K562 (cell line): Measurements from ENCODE around the gene AURKB. TPM values are rescaled to one million over a fixed set of nuclear protein-coding genes. Genes with fewer than 3 reads are reported as not detected.

ENCODE experiments used
- CREB3 ChIP-seq: fragments of 450-650 bp; conservative IDR thresholded peaks from 2 replicates; pipeline ENCODE4 v1.6.1; 2016; ENCODE audit warnings: missing genetic modification characterization, low read depth, mild to moderate bottlenecking, missing compliant biosample characterization, moderate library complexity
- ELK1 ChIP-seq: sonication (generic); formaldehyde crosslinking; IDR thresholded peaks from 2 replicates; pipeline ENCODE4 v1.8.1; 2022; ENCODE audit warnings: missing genetic modification reagents
- ETS2 ChIP-seq: IDR thresholded peaks from 2 replicates; pipeline ENCODE4 v1.6.1; 2016; ENCODE audit warnings: borderline replicate concordance, missing genetic modification characterization, mild to moderate bottlenecking, moderate library complexity, missing compliant biosample characterization; ENCODE audit not compliant: poor library complexity, severe bottlenecking
- HIVEP1 ChIP-seq: fragments of 250-450 bp; sonication (Bioruptor Pico); IDR thresholded peaks from 2 replicates; pipeline ENCODE4 v1.4.0; 2020; ENCODE audit warnings: mild to moderate bottlenecking
- KDM2B ChIP-seq: fragments of 250-450 bp; sonication (Bioruptor Pico); IDR thresholded peaks from 2 replicates; pipeline ENCODE4 v1.8.0; 2021; ENCODE audit warnings: mild to moderate bottlenecking, moderate library complexity
- MCM5 ChIP-seq: fragments of 450-650 bp; IDR thresholded peaks from 2 replicates; pipeline ENCODE4 v1.6.1; 2016; ENCODE audit warnings: low read depth
- NUFIP1 ChIP-seq: fragments of 450-650 bp; IDR thresholded peaks from 2 replicates; pipeline ENCODE4 v1.6.1; 2018; ENCODE audit not compliant: partially characterized antibody
- POLR3A ChIP-seq: IDR thresholded peaks from 2 replicates; pipeline ENCODE4 v1.6.1; 2011; ENCODE audit warnings: borderline replicate concordance, mild to moderate bottlenecking, moderate library complexity; ENCODE audit not compliant: insufficient read length, insufficient read depth; ENCODE audit errors: extremely low read depth
- ZNF444 ChIP-seq: fragments of 250-450 bp; sonication (Bioruptor Pico); IDR thresholded peaks from 2 replicates; pipeline ENCODE4 v1.4.0; 2020; ENCODE audit warnings: mild to moderate bottlenecking, moderate library complexity
- polyA plus RNA-seq, 8 experiments: library from polyadenylated mRNA; depleted of rRNA in 4 of 8; stranded (reverse) in 5 of 8; unstranded in 3 of 8; fragments of >200 nt; fragmentation: Nextera tagmentation in 2 of 8; fragmentation: Illumina TruSeq in 1 of 8; extraction: Ambion mirVana in 2 of 8; extraction: Trizol in 1 of 8; gene quantifications; 2 replicates each; pipeline versions ENCODE4 v1.2.1 to v1.2.3, GENCODE V29; 2011 to 2014; ENCODE audit warnings: inconsistent platforms in 1 of 8, missing spikeins in 1 of 8
- total RNA-seq, 7 experiments: library from RNA; depleted of rRNA in 6 of 7; stranded (reverse); fragments of >200 nt in 6 of 7; fragmentation: Illumina TruSeq in 2 of 7; extraction: Trizol in 2 of 7; gene quantifications; 2 replicates each; pipeline versions ENCODE4 v1.2.1 to v1.2.3, GENCODE V29; 2011 to 2021; ENCODE audit warnings: low replicate concordance in 1 of 7
- TF ChIP-seq, protein P1 (sequence below): sonication (generic); formaldehyde crosslinking; IDR thresholded peaks from 2 replicates; pipeline ENCODE4 v1.8.0; 2022; ENCODE audit warnings: mild to moderate bottlenecking, missing genetic modification reagents
- TF ChIP-seq, protein P2 (sequence below): fragments of 450-650 bp; IDR thresholded peaks from 2 replicates; pipeline ENCODE4 v1.6.1; 2016; ENCODE audit warnings: low read depth
- TF ChIP-seq, protein P3 (sequence below): fragments of 450-650 bp; IDR thresholded peaks from 2 replicates; pipeline ENCODE4 v1.7.0; 2016; ENCODE audit warnings: borderline replicate concordance

AURKB gene
- total and polyA plus RNA-seq, 9 of the 15 experiments (the other 6 are each of a cell fraction or from before 2014, with no cell fraction given): 27.2 to 114 (median 74.8) TPM

GRCh38 chr17:8220783-8221662 lies 10.6 kb upstream of the AURKB start (continued):
- TF ChIP-seq, protein P1, sequence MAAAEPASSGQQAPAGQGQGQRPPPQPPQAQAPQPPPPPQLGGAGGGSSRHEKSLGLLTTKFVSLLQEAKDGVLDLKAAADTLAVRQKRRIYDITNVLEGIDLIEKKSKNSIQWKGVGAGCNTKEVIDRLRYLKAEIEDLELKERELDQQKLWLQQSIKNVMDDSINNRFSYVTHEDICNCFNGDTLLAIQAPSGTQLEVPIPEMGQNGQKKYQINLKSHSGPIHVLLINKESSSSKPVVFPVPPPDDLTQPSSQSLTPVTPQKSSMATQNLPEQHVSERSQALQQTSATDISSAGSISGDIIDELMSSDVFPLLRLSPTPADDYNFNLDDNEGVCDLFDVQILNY (CRISPR knock-in tag): no peak
- TF ChIP-seq POLR3A: peak; percentile 89
- TF ChIP-seq KDM2B (CRISPR knock-in tag): 0 out of 2 replicates have a peak, but pooled peaks have one; percentile 30
- TF ChIP-seq ELK1: no peak
- TF ChIP-seq, protein P2, sequence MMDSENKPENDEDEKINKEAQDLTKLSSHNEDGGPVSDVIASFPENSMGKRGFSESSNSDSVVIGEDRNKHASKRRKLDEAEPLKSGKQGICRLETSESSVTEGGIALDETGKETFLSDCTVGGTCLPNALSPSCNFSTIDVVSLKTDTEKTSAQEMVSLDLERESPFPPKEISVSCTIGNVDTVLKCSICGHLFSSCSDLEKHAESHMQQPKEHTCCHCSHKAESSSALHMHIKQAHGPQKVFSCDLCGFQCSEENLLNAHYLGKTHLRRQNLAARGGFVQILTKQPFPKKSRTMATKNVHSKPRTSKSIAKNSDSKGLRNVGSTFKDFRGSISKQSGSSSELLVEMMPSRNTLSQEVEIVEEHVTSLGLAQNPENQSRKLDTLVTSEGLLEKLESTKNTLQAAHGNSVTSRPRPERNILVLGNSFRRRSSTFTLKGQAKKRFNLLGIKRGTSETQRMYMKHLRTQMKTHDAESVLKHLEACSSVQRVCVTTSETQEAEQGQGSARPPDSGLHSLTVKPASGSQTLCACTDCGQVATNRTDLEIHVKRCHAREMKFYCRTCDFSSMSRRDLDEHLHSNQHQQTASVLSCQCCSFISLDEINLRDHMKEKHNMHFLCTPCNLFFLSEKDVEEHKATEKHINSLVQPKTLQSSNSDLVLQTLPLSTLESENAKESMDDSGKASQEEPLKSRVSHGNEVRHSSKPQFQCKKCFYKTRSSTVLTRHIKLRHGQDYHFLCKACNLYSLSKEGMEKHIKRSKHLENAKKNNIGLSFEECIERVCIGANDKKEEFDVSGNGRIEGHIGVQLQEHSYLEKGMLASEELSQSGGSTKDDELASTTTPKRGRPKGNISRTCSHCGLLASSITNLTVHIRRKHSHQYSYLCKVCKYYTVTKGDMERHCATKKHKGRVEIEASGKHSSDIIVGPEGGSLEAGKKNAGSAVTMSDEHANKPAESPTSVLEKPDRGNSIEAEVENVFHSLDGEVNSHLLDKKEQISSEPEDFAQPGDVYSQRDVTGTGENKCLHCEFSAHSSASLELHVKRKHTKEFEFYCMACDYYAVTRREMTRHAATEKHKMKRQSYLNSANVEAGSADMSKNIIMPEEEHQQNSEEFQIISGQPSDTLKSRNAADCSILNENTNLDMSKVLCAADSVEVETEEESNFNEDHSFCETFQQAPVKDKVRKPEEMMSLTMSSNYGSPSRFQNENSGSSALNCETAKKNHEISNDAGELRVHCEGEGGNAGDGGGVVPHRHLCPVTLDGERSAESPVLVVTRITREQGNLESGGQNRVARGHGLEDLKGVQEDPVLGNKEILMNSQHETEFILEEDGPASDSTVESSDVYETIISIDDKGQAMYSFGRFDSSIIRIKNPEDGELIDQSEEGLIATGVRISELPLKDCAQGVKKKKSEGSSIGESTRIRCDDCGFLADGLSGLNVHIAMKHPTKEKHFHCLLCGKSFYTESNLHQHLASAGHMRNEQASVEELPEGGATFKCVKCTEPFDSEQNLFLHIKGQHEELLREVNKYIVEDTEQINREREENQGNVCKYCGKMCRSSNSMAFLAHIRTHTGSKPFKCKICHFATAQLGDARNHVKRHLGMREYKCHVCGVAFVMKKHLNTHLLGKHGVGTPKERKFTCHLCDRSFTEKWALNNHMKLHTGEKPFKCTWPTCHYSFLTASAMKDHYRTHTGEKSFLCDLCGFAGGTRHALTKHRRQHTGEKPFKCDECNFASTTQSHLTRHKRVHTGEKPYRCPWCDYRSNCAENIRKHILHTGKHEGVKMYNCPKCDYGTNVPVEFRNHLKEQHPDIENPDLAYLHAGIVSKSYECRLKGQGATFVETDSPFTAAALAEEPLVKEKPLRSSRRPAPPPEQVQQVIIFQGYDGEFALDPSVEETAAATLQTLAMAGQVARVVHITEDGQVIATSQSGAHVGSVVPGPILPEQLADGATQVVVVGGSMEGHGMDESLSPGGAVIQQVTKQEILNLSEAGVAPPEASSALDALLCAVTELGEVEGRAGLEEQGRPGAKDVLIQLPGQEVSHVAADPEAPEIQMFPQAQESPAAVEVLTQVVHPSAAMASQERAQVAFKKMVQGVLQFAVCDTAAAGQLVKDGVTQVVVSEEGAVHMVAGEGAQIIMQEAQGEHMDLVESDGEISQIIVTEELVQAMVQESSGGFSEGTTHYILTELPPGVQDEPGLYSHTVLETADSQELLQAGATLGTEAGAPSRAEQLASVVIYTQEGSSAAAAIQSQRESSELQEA: peak; percentile 47; the same call in 1 of the 2 replicates
- TF ChIP-seq HIVEP1 (CRISPR knock-in tag): no peak
- TF ChIP-seq MCM5: no peak
- TF ChIP-seq, protein P3, sequence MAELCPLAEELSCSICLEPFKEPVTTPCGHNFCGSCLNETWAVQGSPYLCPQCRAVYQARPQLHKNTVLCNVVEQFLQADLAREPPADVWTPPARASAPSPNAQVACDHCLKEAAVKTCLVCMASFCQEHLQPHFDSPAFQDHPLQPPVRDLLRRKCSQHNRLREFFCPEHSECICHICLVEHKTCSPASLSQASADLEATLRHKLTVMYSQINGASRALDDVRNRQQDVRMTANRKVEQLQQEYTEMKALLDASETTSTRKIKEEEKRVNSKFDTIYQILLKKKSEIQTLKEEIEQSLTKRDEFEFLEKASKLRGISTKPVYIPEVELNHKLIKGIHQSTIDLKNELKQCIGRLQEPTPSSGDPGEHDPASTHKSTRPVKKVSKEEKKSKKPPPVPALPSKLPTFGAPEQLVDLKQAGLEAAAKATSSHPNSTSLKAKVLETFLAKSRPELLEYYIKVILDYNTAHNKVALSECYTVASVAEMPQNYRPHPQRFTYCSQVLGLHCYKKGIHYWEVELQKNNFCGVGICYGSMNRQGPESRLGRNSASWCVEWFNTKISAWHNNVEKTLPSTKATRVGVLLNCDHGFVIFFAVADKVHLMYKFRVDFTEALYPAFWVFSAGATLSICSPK: no peak
- TF ChIP-seq NUFIP1: no peak
- TF ChIP-seq ZNF444 (CRISPR knock-in tag): no peak
- 0 out of 2 replicates have a peak, but pooled peaks have one; percentile 42 for TF ChIP-seq CREB3
- no peak for TF ChIP-seq ETS2
